ENCODE results near the gene KCNT1.

KCNT1 gene

GRCh38 chr9:135823036-135823435 is 121.1 kb downstream of the KCNT1 start:
- no peak overlapping the region for H3K27ac ChIP-seq (ENCODE audit: low read length)
- H3K4me3 ChIP-seq (ENCODE audit: low read length), result no peak overlapping the region
- no peak overlapping the region for H3K4me2 ChIP-seq (ENCODE audit: low read length)
- H3K36me3 ChIP-seq (replicated peaks; ENCODE audit: low read depth, low read length), result no peaks in the 10 kb centered on the region
- no peaks in the 10 kb centered on the region for H3K9me3 ChIP-seq (ENCODE audit: insufficient read depth, low read length)
- no peaks in the 10 kb centered on the region for H4K20me1 ChIP-seq (ENCODE audit: insufficient read depth, low read length)
- H2AFZ ChIP-seq (ENCODE audit: low read depth, low read length), result no peak overlapping the region
- no peaks in the 10 kb centered on the region for H3K4me1 ChIP-seq (ENCODE audit: low read length)
- no peak for TF ChIP-seq EZH2phosphoT487 (IDR thresholded peaks at IDR 0.05; ENCODE audit: low read depth)
- no peak for TF ChIP-seq CTCF (IDR thresholded peaks at IDR 0.05; ENCODE audit: low read depth, low read length)
- no peaks in the 10 kb centered on the region for H3K27me3 ChIP-seq (ENCODE audit: low read depth, low read length)
- no peak overlapping the region for H3K9ac ChIP-seq (ENCODE audit: low read length)
- H3K79me2 ChIP-seq (ENCODE audit: low read length), result no peaks in the 10 kb centered on the region

GRCh38 chr9:135825435-135826187 is 123.6 kb downstream of the KCNT1 start:
- no peaks in the 10 kb centered on the region for H4K20me1 ChIP-seq (ENCODE audit: insufficient read depth, low read length)
- no peaks in the 10 kb centered on the region for H3K79me2 ChIP-seq (ENCODE audit: low read length)
- no peaks in the 10 kb centered on the region for H3K4me1 ChIP-seq (ENCODE audit: low read length)
- no peak overlapping the region for H2AFZ ChIP-seq (ENCODE audit: low read depth, low read length)
- TF ChIP-seq EZH2phosphoT487 (IDR thresholded peaks at IDR 0.05; ENCODE audit: low read depth), result no peak
- no peak for TF ChIP-seq CTCF (IDR thresholded peaks at IDR 0.05; ENCODE audit: low read depth, low read length)
- H3K36me3 ChIP-seq (replicated peaks; ENCODE audit: low read depth, low read length), result no peaks in the 10 kb centered on the region
- H3K27ac ChIP-seq (ENCODE audit: low read length), result no peak overlapping the region
- no peak overlapping the region for H3K4me2 ChIP-seq (ENCODE audit: low read length)
- H3K9ac ChIP-seq (ENCODE audit: low read length), result no peak overlapping the region
- no peak overlapping the region for H3K4me3 ChIP-seq (ENCODE audit: low read length)
- no peaks in the 10 kb centered on the region for H3K9me3 ChIP-seq (ENCODE audit: insufficient read depth, low read length)
- H3K27me3 ChIP-seq (ENCODE audit: low read depth, low read length), result no peaks in the 10 kb centered on the region

- Histone ChIP-seq H3K9ac (ENCODE audit: low read length) (no peak overlapping the region), H3K27ac (ENCODE audit: low read length) (no peak overlapping the region), H2AFZ (ENCODE audit: low read depth, low read length) (no peak overlapping the region), H3K36me3 (replicated peaks; ENCODE audit: low read depth, low read length) (no peaks in the 10 kb centered on the region), H3K4me2 (ENCODE audit: low read length) (no peak overlapping the region), H3K4me3 (ENCODE audit: low read length) (no peak overlapping the region), H3K79me2 (ENCODE audit: low read length) (no peaks in the 10 kb centered on the region), H3K9me3 (ENCODE audit: insufficient read depth, low read length) (no peaks in the 10 kb centered on the region), H4K20me1 (ENCODE audit: insufficient read depth, low read length) (no peaks in the 10 kb centered on the region), H3K27me3 (ENCODE audit: low read depth, low read length) (no peaks in the 10 kb centered on the region), H3K4me1 (ENCODE audit: low read length) (no peaks in the 10 kb centered on the region)
- TF ChIP-seq CTCF (IDR thresholded peaks at IDR 0.05; ENCODE audit: low read depth, low read length) (no peak), EZH2phosphoT487 (IDR thresholded peaks at IDR 0.05; ENCODE audit: low read depth) (no peak)
Measured at GRCh38 chr9:135826188-135826545, 124.2 kb downstream of the KCNT1 start.

- Histone ChIP-seq H3K9ac (ENCODE audit: low read length) (no peak overlapping the region), H3K27me3 (ENCODE audit: low read depth, low read length) (no peaks in the 10 kb centered on the region), H3K9me3 (ENCODE audit: insufficient read depth, low read length) (no peaks in the 10 kb centered on the region), H3K4me1 (ENCODE audit: low read length) (no peaks in the 10 kb centered on the region), H3K36me3 (replicated peaks; ENCODE audit: low read depth, low read length) (no peaks in the 10 kb centered on the region), H4K20me1 (ENCODE audit: insufficient read depth, low read length) (no peaks in the 10 kb centered on the region), H3K4me2 (ENCODE audit: low read length) (no peak overlapping the region), H3K4me3 (ENCODE audit: low read length) (no peak overlapping the region), H3K27ac (ENCODE audit: low read length) (no peak overlapping the region), H3K79me2 (ENCODE audit: low read length) (no peaks in the 10 kb centered on the region), H2AFZ (ENCODE audit: low read depth, low read length) (no peak overlapping the region)
- no peak for TF ChIP-seq CTCF (IDR thresholded peaks at IDR 0.05; ENCODE audit: low read depth, low read length)
- no peak for TF ChIP-seq EZH2phosphoT487 (IDR thresholded peaks at IDR 0.05; ENCODE audit: low read depth)
Measured at GRCh38 chr9:135827301-135827700, 125.3 kb downstream of the KCNT1 start.

Measured in OCI-LY3 (cell line).